Measurements from ENCODE around the gene RNF43. TPM values are rescaled to one million over a fixed set of nuclear protein-coding genes. Genes with fewer than 3 reads are reported as not detected.

Gene RNF43
- total and polyA plus RNA-seq, 7 donors: 0.14 to 19.3 (median 3.4) TPM; not detected in 1

DNA sequence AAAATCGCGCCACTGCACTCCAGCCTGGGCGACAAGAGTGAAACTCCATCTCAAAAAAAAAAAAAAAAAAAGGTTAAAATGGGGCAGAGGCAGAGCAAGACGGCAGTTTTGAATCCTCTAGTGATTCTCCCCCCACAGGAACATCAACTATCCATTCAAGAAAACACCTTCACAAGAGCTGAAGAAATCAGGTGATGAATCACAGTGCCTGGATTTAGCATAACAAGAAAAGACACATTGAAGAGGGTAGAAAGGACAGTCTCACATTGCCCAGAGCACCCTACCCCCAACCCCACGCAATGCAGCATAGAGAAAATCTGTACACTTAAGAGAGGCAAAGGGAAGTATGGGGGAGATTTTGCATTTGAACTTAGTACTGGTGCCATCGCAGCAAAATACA is 28.8 kb upstream of the RNF43 start:
- WGBS, 2 donors: 91% methylated on average over 6 of the region's 6 CpGs

DNA sequence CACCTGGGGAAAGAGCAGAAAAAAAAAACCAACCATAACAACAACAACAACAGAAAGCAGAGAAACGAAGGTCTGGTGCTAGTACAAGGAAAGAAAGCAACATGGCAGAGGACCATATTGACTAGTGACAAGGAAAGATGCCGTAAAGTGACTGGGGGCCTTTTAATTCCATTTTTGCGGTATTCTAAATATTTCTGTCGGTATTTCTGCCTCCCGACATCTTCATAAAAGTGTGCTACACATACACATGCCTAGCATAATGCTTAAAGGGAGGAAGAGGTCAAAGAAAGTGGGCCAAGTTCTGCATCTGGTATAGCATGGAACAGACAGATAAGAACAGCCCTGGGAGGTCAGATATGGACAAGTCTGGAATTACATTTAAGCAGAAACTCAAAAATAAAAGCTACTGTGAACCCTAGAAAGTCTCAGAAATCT is 19.5 kb upstream of the RNF43 start:
- Histone ChIP-seq H3K36me3 (no peaks in the 10 kb centered on the region), H3K4me1 (no peaks in the 10 kb centered on the region), H3K4me3 (no peak overlapping the region), H3K9me3 (no peaks in the 10 kb centered on the region), H3K27ac (no peak overlapping the region), H3K27me3 (no peaks in the 10 kb centered on the region)
- intact Hi-C loops (cut with DNase I): no loop called here
- no peak for DNase-seq
- WGBS, 2 donors: 78 to 88% methylated on average over 5 of the region's 5 CpGs
- TF ChIP-seq, protein P1, sequence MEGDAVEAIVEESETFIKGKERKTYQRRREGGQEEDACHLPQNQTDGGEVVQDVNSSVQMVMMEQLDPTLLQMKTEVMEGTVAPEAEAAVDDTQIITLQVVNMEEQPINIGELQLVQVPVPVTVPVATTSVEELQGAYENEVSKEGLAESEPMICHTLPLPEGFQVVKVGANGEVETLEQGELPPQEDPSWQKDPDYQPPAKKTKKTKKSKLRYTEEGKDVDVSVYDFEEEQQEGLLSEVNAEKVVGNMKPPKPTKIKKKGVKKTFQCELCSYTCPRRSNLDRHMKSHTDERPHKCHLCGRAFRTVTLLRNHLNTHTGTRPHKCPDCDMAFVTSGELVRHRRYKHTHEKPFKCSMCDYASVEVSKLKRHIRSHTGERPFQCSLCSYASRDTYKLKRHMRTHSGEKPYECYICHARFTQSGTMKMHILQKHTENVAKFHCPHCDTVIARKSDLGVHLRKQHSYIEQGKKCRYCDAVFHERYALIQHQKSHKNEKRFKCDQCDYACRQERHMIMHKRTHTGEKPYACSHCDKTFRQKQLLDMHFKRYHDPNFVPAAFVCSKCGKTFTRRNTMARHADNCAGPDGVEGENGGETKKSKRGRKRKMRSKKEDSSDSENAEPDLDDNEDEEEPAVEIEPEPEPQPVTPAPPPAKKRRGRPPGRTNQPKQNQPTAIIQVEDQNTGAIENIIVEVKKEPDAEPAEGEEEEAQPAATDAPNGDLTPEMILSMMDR (IDR thresholded peaks at IDR 0.05): no peak
- no peak for TF ChIP-seq EP300 (IDR thresholded peaks at IDR 0.05)
- TF ChIP-seq POLR2AphosphoS5 (IDR thresholded peaks at IDR 0.05): no peak
- no peak for TF ChIP-seq POLR2A (IDR thresholded peaks at IDR 0.05)

More for the DNA sequence above, 28.8 kb upstream of the RNF43 start:
- Histone ChIP-seq H3K27me3 (no peaks in the 10 kb centered on the region), H3K27ac (no peak overlapping the region), H3K4me3 (no peak overlapping the region), H3K9me3 (no peaks in the 10 kb centered on the region), H3K4me1 (no peaks in the 10 kb centered on the region), H3K36me3 (no peaks in the 10 kb centered on the region)
- TF ChIP-seq, protein P1 (IDR thresholded peaks at IDR 0.05): no peak
- TF ChIP-seq POLR2AphosphoS5 (IDR thresholded peaks at IDR 0.05) (no peak), EP300 (IDR thresholded peaks at IDR 0.05) (no peak), POLR2A (IDR thresholded peaks at IDR 0.05) (no peak)
- intact Hi-C loops (cut with DNase I): no loop called here
- DNase-seq: no peak

DNA sequence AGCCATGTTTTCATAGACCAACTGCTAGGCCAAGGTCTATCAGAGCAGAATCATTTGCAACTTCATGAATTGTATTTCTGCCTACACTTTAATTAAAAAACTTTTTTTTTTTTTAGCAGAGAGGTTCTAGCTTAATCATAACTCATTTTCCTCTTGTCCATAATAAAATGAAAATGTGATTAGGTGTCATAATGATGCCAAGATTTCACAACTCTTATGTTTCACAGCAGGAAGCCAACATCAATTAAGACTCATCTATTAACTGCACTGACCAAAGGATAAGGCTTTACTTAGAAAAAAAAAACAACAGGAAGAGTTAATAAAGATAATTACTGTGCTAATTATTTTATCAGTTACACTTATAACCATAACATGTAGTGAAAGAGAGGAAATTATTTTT is 18.9 kb upstream of the RNF43 start:
- Histone ChIP-seq H3K9me3 (no peaks in the 10 kb centered on the region), H3K27ac (no peak overlapping the region), H3K36me3 (no peaks in the 10 kb centered on the region), H3K4me3 (no peak overlapping the region), H3K4me1 (no peaks in the 10 kb centered on the region), H3K27me3 (no peaks in the 10 kb centered on the region)
- intact Hi-C loops (cut with DNase I): no loop called here
- DNase-seq: no peak
- TF ChIP-seq POLR2A (IDR thresholded peaks at IDR 0.05) (no peak), EP300 (IDR thresholded peaks at IDR 0.05) (no peak), POLR2AphosphoS5 (IDR thresholded peaks at IDR 0.05) (no peak)
- TF ChIP-seq, protein P1 (IDR thresholded peaks at IDR 0.05): no peak

DNA sequence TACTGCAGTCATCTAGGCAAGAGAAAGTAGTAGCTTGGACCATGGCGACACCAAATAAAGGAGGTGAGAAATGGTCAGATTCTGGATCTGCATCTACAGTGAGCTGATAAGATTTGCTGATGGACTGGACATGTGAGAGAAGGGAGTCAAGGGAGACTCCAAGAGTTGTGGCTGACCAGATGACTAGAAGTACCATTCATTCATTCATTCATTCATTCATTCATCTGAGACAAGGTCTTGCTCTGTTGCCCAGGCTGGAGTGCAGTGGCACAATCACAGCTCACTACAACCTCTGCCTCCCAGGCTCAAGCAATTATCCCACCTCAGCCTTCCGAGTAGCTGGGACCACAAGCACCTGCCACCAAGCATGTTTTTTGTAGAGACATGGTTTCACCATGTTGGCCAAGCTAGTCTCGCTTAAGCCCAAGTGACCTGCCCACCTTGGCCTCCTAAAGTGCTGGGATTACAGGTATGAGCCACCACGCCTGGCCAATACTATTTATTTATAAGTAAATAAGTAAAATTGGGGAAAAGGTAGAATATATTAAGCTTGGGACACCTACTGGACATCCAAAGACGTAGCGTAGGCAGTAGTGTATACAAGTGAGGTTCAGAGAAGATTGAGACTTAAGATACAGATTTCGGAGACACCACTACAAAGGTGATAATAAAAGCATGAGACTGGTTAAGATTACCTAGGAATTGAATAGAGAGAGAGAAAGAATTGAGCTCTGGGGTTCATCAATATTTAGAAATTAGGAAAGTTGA is 15.7 kb upstream of the RNF43 start:
- 84 to 91% methylated on average over 7 of the region's 7 CpGs for WGBS, 2 donors
- Histone ChIP-seq H3K36me3 (no peaks in the 10 kb centered on the region), H3K27me3 (no peaks in the 10 kb centered on the region), H3K4me1 (no peaks in the 10 kb centered on the region), H3K4me3 (no peak overlapping the region), H3K9me3 (no peaks in the 10 kb centered on the region), H3K27ac (no peak overlapping the region)
- TF ChIP-seq POLR2AphosphoS5 (IDR thresholded peaks at IDR 0.05) (no peak), EP300 (IDR thresholded peaks at IDR 0.05) (no peak), POLR2A (IDR thresholded peaks at IDR 0.05) (no peak)
- TF ChIP-seq, protein P1 (IDR thresholded peaks at IDR 0.05): no peak
- no peak for DNase-seq
- intact Hi-C loops (cut with DNase I): no loop called here

DNA sequence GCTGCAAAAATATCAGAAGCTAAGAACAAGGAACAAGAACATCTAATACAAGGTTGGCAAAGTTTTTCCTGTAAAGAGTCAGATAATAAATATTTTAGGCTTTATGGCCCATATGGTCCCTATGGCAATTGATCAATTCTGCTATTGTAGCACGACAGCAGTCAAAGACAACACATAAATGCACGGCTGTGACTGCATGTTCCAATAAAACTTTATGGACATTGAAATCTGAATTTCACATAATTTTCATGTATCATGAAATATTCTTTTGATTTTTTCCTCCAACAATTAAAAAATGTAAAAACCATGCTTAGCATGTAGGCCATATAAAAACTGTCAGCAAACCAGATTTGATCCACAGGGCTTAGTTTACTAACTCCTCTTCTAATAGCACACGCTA is 10.5 kb upstream of the RNF43 start:
- Histone ChIP-seq H3K27me3 (no peaks in the 10 kb centered on the region), H3K36me3 (no peaks in the 10 kb centered on the region), H3K4me1 (no peaks in the 10 kb centered on the region), H3K27ac (no peak overlapping the region), H3K9me3 (no peaks in the 10 kb centered on the region), H3K4me3 (no peak overlapping the region)
- DNase-seq: no peak
- intact Hi-C loops (cut with DNase I): no loop called here
- WGBS, 2 donors: 86 to 89% methylated on average over 3 of the region's 3 CpGs
- no peak for TF ChIP-seq EP300 (IDR thresholded peaks at IDR 0.05)
- TF ChIP-seq POLR2A (IDR thresholded peaks at IDR 0.05): no peak
- no peak for TF ChIP-seq POLR2AphosphoS5 (IDR thresholded peaks at IDR 0.05)
- TF ChIP-seq, protein P1 (IDR thresholded peaks at IDR 0.05): no peak

Measured in sigmoid colon (tissue), 7 donors.